Endothelial cell of umbilical vein (primary cell): Measurements from ENCODE around the gene TMEM120B.
"Not testable (repeated sequence)": the region's sequence is repeated elsewhere in the genome, so short reads cannot be mapped to it uniquely, and the experiment has no call there.

Experiments used
- CTCF ChIP-seq, 2 donors: IDR thresholded peaks; 1 replicate in 1 of 2; 2 replicates in 1 of 2; pipeline ENCODE4 v1.5.1; 2011; ENCODE audit warnings: low read length in 2 of 2, mild to moderate bottlenecking in 2 of 2, moderate library complexity in 2 of 2, control low read depth in 1 of 2, inconsistent platforms in 1 of 2, low read depth in 1 of 2; ENCODE audit not compliant: insufficient read depth in 1 of 2; ENCODE audit errors: extremely low read depth in 1 of 2
- EZH2 ChIP-seq: IDR thresholded peaks from 2 replicates; pipeline ENCODE4 v1.6.1; 2012; ENCODE audit warnings: borderline replicate concordance, low read depth, mild to moderate bottlenecking, moderate library complexity, low read length, inconsistent platforms; ENCODE audit not compliant: severe bottlenecking
- MYC ChIP-seq: IDR thresholded peaks from one replicate; pipeline ENCODE4 v1.6.1; 2011; ENCODE audit warnings: mild to moderate bottlenecking, low read depth, low read length
- POLR2A ChIP-seq: IDR thresholded peaks from 2 replicates; pipeline ENCODE4 v1.6.1; 2012; ENCODE audit warnings: low read depth, mild to moderate bottlenecking, control low read depth, low read length
- POLR2AphosphoS5 ChIP-seq: IDR thresholded peaks from 2 replicates; pipeline ENCODE4 v1.6.1; 2012; ENCODE audit warnings: low read depth, mild to moderate bottlenecking, control low read depth, low read length, moderate library complexity; ENCODE audit not compliant: insufficient read depth
- TF ChIP-seq, protein P1 (sequence below): IDR thresholded peaks from 2 replicates; pipeline ENCODE4 v1.6.1; 2011; ENCODE audit not compliant: insufficient read depth, insufficient read length

GRCh38 chr12:121715055-121715454 is 2.5 kb downstream of the TMEM120B start:
- not testable (repeated sequence) for TF ChIP-seq CTCF (IDR thresholded peaks at IDR 0.05; ENCODE audit: extremely low read depth in 1 of 2, insufficient read depth in 1 of 2, low read depth in 1 of 2, low read length in 2 of 2); POLR2A; POLR2AphosphoS5; EZH2; MYC
- TF ChIP-seq, protein P1, sequence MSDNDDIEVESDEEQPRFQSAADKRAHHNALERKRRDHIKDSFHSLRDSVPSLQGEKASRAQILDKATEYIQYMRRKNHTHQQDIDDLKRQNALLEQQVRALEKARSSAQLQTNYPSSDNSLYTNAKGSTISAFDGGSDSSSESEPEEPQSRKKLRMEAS, result not testable (repeated sequence)
